GM23338 (cell line): ENCODE data around the gene KDM4C. TPM values are rescaled to one million over a fixed set of nuclear protein-coding genes. Genes with fewer than 3 reads are reported as not detected.

Experiments
- ATAC-seq: fragments of 200-7000 bp; cut with Tn5 transposase; 3 replicates; pipeline ENCODE4 v1.9.1; 2020
- DNase-seq: peaks from one replicate; pipeline ENCODE4 v3.0.0-alpha.2; 2015; ENCODE audit warnings: low spot score
- H2AFZ ChIP-seq: fragments of 200-600 bp; sonication (generic); 2 replicates; pipeline ENCODE4 v1.8.0; 2016; ENCODE audit warnings: antibody characterized with exemption, mild to moderate bottlenecking, moderate library complexity
- H3F3A ChIP-seq: fragments of 200-600 bp; sonication (generic); replicated peaks from 2 replicates; pipeline ENCODE4 v1.8.0; 2017; ENCODE audit warnings: antibody characterized with exemption, mixed run types, low read depth
- H3K27ac ChIP-seq: fragments of 200-600 bp; sonication (generic); 2 replicates; pipeline ENCODE4 v1.6.1; 2016; ENCODE audit warnings: low read depth
- H3K27me3 ChIP-seq: fragments of 200-600 bp; sonication (generic); 2 replicates; pipeline ENCODE4 v1.8.0; 2016; ENCODE audit warnings: mild to moderate bottlenecking, mixed run types, moderate library complexity; ENCODE audit not compliant: insufficient read depth
- H3K36me3 ChIP-seq: fragments of 200-600 bp; sonication (generic); 2 replicates; pipeline ENCODE4 v1.8.0; 2016; ENCODE audit warnings: mild to moderate bottlenecking; ENCODE audit not compliant: insufficient read depth
- H3K4me1 ChIP-seq: fragments of 200-600 bp; sonication (generic); 2 replicates; pipeline ENCODE4 v1.8.0; 2016; ENCODE audit warnings: mild to moderate bottlenecking, moderate library complexity; ENCODE audit not compliant: insufficient read depth
- H3K4me2 ChIP-seq: fragments of 200-600 bp; sonication (generic); 2 replicates; pipeline ENCODE4 v1.7.1; 2017; ENCODE audit warnings: mixed run types
- H3K4me3 ChIP-seq: fragments of 200-600 bp; sonication (generic); 2 replicates; pipeline ENCODE4 v1.6.1; 2016; ENCODE audit warnings: mixed run types
- H3K79me2 ChIP-seq: fragments of 200-600 bp; sonication (generic); replicated peaks from 2 replicates; pipeline ENCODE4 v1.8.0; 2017; ENCODE audit warnings: mild to moderate bottlenecking; ENCODE audit not compliant: insufficient read depth
- H3K9me2 ChIP-seq: fragments of 200-600 bp; sonication (generic); 2 replicates; pipeline ENCODE4 v1.8.0; 2017; ENCODE audit not compliant: insufficient read depth
- H4K20me1 ChIP-seq: fragments of 200-600 bp; sonication (generic); replicated peaks from 2 replicates; pipeline ENCODE4 v1.8.0; 2017; ENCODE audit warnings: mild to moderate bottlenecking; ENCODE audit not compliant: insufficient read depth
- H3K27ac Mint-ChIP-seq: 2 replicates; pipeline ENCODE4 v1.8.0; 2020; ENCODE audit warnings: inconsistent platforms, mild to moderate bottlenecking, moderate library complexity, mixed read lengths
- H3K27me3 Mint-ChIP-seq: 3 replicates; pipeline ENCODE4 v1.8.0; 2022; ENCODE audit warnings: low read depth, mild to moderate bottlenecking, moderate library complexity, mixed read lengths, inconsistent platforms; ENCODE audit not compliant: insufficient read depth, poor library complexity
- H3K36me3 Mint-ChIP-seq: 3 replicates; pipeline ENCODE4 v1.8.0; 2021; ENCODE audit warnings: low read depth, mild to moderate bottlenecking, inconsistent platforms, moderate library complexity, mixed read lengths
- H3K4me1 Mint-ChIP-seq: 3 replicates; pipeline ENCODE4 v1.8.0; 2020; ENCODE audit warnings: mild to moderate bottlenecking, inconsistent platforms, mixed read lengths
- H3K4me3 Mint-ChIP-seq: 3 replicates; pipeline ENCODE4 v1.8.0; 2021; ENCODE audit warnings: moderate library complexity, mild to moderate bottlenecking, inconsistent platforms, mixed read lengths
- H3K9me3 Mint-ChIP-seq: 3 replicates; pipeline ENCODE4 v1.8.0; 2020; ENCODE audit warnings: moderate library complexity, mild to moderate bottlenecking, inconsistent platforms, mixed read lengths
- CREB1 ChIP-seq: fragments of 250-450 bp; sonication (Bioruptor Pico); IDR thresholded peaks from 2 replicates; pipeline ENCODE4 v1.5.0; 2020; ENCODE audit warnings: low read depth, mild to moderate bottlenecking, moderate library complexity
- EZH2 ChIP-seq: fragments of 200-600 bp; sonication (generic); IDR thresholded peaks from one replicate; pipeline ENCODE4 v1.8.0; 2017; ENCODE audit warnings: antibody characterized with exemption, mild to moderate bottlenecking, low read depth; ENCODE audit not compliant: unreplicated experiment
- EZH2phosphoT487 ChIP-seq: fragments of 200-600 bp; sonication (generic); IDR thresholded peaks from one replicate; pipeline ENCODE4 v1.8.1; 2018; ENCODE audit warnings: antibody characterized with exemption; ENCODE audit not compliant: unreplicated experiment
- JUNB ChIP-seq: IDR thresholded peaks from one replicate; pipeline ENCODE4 v1.6.1; 2016; ENCODE audit warnings: antibody characterized with exemption; ENCODE audit not compliant: unreplicated experiment
- NANOG ChIP-seq: IDR thresholded peaks from 2 replicates; pipeline ENCODE4 v1.6.1; 2016; ENCODE audit warnings: antibody characterized with exemption, borderline replicate concordance
- POLR2AphosphoS5 ChIP-seq: IDR thresholded peaks from 2 replicates; pipeline ENCODE4 v1.6.1; 2016; ENCODE audit warnings: antibody characterized with exemption, low read depth
- STAT1 ChIP-seq: IDR thresholded peaks from one replicate; pipeline ENCODE4 v1.6.1; 2016; ENCODE audit warnings: antibody characterized with exemption; ENCODE audit not compliant: unreplicated experiment
- ZNF114 ChIP-seq: fragments of 250-450 bp; sonication (Bioruptor Pico); IDR thresholded peaks from 2 replicates; pipeline ENCODE4 v1.5.0; 2020; ENCODE audit warnings: mild to moderate bottlenecking, moderate library complexity
- ZNF331 ChIP-seq: fragments of 250-450 bp; sonication (Bioruptor Pico); IDR thresholded peaks from 2 replicates; pipeline ENCODE4 v1.5.0; 2020; ENCODE audit warnings: low read depth, mild to moderate bottlenecking, moderate library complexity
- polyA plus RNA-seq: library from polyadenylated mRNA; unstranded; fragments of >200 nt; fragmentation: Nextera tagmentation; extraction: Ambion mirVana; gene quantifications from 2 replicates; pipeline ENCODE4 v1.2.1, GENCODE V29; 2016
- total RNA-seq: library from RNA; depleted of rRNA; stranded (reverse); fragments of >200 nt; shearing (Covaris generic); gene quantifications from 2 replicates; pipeline ENCODE4 v1.2.3, GENCODE V29; 2014
- TF ChIP-seq, protein P1 (sequence below): IDR thresholded peaks from one replicate; pipeline ENCODE4 v1.6.1; 2018; ENCODE audit warnings: antibody characterized with exemption; ENCODE audit not compliant: unreplicated experiment
- TF ChIP-seq, protein P2 (sequence below), 2 experiments: fragments of 200-600 bp in 1 of 2; sonication (generic) in 1 of 2; conservative IDR thresholded peaks; 2 replicates each; pipeline versions ENCODE4 v1.5.1 to v1.6.1; 2016 to 2017; ENCODE audit warnings: antibody characterized with exemption in 2 of 2, low read depth in 2 of 2, mild to moderate bottlenecking in 2 of 2, moderate library complexity in 1 of 2
- TF ChIP-seq, protein P3 (sequence below): IDR thresholded peaks from 2 replicates; pipeline ENCODE4 v1.6.1; 2016; ENCODE audit warnings: antibody characterized with exemption
- TF ChIP-seq, protein P4 (sequence below): fragments of 250-450 bp; sonication (Bioruptor Pico); IDR thresholded peaks from 2 replicates; pipeline ENCODE4 v1.5.0; 2020; ENCODE audit warnings: mild to moderate bottlenecking, moderate library complexity

Gene KDM4C
- total and polyA plus RNA-seq, 2 experiments from 2014 or later: 12.0 to 43.8 TPM

DNA sequence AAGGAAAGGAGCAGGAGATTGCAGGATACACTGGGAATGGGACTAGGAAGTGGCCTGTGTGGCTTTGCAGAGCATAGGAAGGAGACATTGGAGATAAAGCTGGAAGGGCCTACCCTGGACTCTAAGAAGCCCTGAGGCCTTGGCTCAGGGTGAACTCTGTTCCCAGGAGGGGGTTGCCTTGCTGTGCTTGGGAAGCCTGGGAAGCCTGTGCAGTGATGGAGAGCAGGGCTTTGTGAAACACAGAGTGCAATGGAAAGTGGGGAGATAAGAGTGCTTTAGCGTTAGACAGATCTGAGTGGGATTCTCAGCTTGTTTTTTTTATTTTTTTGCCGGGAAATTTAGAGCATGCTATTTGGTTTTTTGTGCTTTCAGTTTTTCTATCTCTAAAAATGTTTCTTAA lies 437.8 kb downstream of the KDM4C start:
- peaks cover 7% of the 10 kb centered on the region; the same call in 1 of the 2 replicates for H3K9me2 ChIP-seq
- no peak overlapping the region for H3K4me3 Mint-ChIP-seq
- H3K79me2 ChIP-seq: no peaks in the 10 kb centered on the region
- no peaks in the 10 kb centered on the region; the same call in 2 of the 3 replicates for H3K36me3 Mint-ChIP-seq
- no peak overlapping the region for H3K4me3 ChIP-seq
- H3K27ac ChIP-seq: no peak overlapping the region
- H3K9me3 Mint-ChIP-seq: peaks cover under 1% of the 10 kb centered on the region; the same call in 1 of the 3 replicates
- H3K36me3 ChIP-seq: no peaks in the 10 kb centered on the region
- no peaks in the 10 kb centered on the region for H3K27me3 ChIP-seq
- H3K4me2 ChIP-seq: no peak overlapping the region
- no peak for DNase-seq
- no peak for TF ChIP-seq STAT1
- no peak for TF ChIP-seq ZNF114 (CRISPR knock-in tag)
- TF ChIP-seq CREB1 (CRISPR knock-in tag): no peak
- TF ChIP-seq, protein P1, sequence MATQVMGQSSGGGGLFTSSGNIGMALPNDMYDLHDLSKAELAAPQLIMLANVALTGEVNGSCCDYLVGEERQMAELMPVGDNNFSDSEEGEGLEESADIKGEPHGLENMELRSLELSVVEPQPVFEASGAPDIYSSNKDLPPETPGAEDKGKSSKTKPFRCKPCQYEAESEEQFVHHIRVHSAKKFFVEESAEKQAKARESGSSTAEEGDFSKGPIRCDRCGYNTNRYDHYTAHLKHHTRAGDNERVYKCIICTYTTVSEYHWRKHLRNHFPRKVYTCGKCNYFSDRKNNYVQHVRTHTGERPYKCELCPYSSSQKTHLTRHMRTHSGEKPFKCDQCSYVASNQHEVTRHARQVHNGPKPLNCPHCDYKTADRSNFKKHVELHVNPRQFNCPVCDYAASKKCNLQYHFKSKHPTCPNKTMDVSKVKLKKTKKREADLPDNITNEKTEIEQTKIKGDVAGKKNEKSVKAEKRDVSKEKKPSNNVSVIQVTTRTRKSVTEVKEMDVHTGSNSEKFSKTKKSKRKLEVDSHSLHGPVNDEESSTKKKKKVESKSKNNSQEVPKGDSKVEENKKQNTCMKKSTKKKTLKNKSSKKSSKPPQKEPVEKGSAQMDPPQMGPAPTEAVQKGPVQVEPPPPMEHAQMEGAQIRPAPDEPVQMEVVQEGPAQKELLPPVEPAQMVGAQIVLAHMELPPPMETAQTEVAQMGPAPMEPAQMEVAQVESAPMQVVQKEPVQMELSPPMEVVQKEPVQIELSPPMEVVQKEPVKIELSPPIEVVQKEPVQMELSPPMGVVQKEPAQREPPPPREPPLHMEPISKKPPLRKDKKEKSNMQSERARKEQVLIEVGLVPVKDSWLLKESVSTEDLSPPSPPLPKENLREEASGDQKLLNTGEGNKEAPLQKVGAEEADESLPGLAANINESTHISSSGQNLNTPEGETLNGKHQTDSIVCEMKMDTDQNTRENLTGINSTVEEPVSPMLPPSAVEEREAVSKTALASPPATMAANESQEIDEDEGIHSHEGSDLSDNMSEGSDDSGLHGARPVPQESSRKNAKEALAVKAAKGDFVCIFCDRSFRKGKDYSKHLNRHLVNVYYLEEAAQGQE: no peak
- TF ChIP-seq, protein P2, sequence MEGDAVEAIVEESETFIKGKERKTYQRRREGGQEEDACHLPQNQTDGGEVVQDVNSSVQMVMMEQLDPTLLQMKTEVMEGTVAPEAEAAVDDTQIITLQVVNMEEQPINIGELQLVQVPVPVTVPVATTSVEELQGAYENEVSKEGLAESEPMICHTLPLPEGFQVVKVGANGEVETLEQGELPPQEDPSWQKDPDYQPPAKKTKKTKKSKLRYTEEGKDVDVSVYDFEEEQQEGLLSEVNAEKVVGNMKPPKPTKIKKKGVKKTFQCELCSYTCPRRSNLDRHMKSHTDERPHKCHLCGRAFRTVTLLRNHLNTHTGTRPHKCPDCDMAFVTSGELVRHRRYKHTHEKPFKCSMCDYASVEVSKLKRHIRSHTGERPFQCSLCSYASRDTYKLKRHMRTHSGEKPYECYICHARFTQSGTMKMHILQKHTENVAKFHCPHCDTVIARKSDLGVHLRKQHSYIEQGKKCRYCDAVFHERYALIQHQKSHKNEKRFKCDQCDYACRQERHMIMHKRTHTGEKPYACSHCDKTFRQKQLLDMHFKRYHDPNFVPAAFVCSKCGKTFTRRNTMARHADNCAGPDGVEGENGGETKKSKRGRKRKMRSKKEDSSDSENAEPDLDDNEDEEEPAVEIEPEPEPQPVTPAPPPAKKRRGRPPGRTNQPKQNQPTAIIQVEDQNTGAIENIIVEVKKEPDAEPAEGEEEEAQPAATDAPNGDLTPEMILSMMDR (conservative IDR thresholded peaks at IDR 0.05; ENCODE audit: low read depth in 2 of 2): no peak
- TF ChIP-seq NANOG: no peak
- TF ChIP-seq, protein P3, sequence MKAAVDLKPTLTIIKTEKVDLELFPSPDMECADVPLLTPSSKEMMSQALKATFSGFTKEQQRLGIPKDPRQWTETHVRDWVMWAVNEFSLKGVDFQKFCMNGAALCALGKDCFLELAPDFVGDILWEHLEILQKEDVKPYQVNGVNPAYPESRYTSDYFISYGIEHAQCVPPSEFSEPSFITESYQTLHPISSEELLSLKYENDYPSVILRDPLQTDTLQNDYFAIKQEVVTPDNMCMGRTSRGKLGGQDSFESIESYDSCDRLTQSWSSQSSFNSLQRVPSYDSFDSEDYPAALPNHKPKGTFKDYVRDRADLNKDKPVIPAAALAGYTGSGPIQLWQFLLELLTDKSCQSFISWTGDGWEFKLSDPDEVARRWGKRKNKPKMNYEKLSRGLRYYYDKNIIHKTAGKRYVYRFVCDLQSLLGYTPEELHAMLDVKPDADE: no peak
- no peak for TF ChIP-seq ZNF331 (CRISPR knock-in tag)
- TF ChIP-seq, protein P4, sequence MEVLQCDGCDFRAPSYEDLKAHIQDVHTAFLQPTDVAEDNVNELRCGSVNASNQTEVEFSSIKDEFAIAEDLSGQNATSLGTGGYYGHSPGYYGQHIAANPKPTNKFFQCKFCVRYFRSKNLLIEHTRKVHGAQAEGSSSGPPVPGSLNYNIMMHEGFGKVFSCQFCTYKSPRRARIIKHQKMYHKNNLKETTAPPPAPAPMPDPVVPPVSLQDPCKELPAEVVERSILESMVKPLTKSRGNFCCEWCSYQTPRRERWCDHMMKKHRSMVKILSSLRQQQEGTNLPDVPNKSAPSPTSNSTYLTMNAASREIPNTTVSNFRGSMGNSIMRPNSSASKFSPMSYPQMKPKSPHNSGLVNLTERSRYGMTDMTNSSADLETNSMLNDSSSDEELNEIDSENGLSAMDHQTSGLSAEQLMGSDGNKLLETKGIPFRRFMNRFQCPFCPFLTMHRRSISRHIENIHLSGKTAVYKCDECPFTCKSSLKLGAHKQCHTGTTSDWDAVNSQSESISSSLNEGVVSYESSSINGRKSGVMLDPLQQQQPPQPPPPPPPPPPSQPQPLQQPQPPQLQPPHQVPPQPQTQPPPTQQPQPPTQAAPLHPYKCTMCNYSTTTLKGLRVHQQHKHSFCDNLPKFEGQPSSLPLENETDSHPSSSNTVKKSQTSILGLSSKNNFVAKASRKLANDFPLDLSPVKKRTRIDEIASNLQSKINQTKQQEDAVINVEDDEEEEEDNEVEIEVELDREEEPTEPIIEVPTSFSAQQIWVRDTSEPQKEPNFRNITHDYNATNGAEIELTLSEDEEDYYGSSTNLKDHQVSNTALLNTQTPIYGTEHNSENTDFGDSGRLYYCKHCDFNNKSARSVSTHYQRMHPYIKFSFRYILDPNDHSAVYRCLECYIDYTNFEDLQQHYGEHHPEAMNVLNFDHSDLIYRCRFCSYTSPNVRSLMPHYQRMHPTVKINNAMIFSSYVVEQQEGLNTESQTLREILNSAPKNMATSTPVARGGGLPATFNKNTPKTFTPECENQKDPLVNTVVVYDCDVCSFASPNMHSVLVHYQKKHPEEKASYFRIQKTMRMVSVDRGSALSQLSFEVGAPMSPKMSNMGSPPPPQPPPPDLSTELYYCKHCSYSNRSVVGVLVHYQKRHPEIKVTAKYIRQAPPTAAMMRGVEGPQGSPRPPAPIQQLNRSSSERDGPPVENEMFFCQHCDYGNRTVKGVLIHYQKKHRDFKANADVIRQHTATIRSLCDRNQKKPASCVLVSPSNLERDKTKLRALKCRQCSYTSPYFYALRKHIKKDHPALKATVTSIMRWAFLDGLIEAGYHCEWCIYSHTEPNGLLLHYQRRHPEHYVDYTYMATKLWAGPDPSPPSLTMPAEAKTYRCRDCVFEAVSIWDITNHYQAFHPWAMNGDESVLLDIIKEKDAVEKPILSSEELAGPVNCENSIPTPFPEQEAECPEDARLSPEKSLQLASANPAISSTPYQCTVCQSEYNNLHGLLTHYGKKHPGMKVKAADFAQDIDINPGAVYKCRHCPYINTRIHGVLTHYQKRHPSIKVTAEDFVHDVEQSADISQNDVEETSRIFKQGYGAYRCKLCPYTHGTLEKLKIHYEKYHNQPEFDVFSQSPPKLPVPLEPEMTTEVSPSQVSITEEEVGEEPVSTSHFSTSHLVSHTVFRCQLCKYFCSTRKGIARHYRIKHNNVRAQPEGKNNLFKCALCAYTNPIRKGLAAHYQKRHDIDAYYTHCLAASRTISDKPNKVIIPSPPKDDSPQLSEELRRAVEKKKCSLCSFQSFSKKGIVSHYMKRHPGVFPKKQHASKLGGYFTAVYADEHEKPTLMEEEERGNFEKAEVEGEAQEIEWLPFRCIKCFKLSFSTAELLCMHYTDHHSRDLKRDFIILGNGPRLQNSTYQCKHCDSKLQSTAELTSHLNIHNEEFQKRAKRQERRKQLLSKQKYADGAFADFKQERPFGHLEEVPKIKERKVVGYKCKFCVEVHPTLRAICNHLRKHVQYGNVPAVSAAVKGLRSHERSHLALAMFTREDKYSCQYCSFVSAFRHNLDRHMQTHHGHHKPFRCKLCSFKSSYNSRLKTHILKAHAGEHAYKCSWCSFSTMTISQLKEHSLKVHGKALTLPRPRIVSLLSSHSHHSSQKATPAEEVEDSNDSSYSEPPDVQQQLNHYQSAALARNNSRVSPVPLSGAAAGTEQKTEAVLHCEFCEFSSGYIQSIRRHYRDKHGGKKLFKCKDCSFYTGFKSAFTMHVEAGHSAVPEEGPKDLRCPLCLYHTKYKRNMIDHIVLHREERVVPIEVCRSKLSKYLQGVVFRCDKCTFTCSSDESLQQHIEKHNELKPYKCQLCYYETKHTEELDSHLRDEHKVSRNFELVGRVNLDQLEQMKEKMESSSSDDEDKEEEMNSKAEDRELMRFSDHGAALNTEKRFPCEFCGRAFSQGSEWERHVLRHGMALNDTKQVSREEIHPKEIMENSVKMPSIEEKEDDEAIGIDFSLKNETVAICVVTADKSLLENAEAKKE (CRISPR knock-in tag): no peak
- no peak for TF ChIP-seq EZH2phosphoT487
- no peak for TF ChIP-seq EZH2
- no peak for TF ChIP-seq POLR2AphosphoS5
- TF ChIP-seq JUNB: no peak
- no peaks in the 10 kb centered on the region for H3K4me1 ChIP-seq
- H3F3A ChIP-seq: no peaks in the 10 kb centered on the region
- H3K27ac Mint-ChIP-seq: no peak overlapping the region
- no peak overlapping the region for H2AFZ ChIP-seq
- H4K20me1 ChIP-seq: no peaks in the 10 kb centered on the region
- no peak for ATAC-seq
- H3K27me3 Mint-ChIP-seq: peaks cover 5% of the 10 kb centered on the region
- H3K4me1 Mint-ChIP-seq: no peaks in the 10 kb centered on the region
